Upper lobe of left lung (tissue), 4 donors: ENCODE data around the gene NXPE1.

Source experiments
- EP300 ChIP-seq, 4 donors: sonication (generic); formaldehyde crosslinking; IDR thresholded peaks; one replicate each; pipeline ENCODE4 v1.5.1; 2017; ENCODE audit warnings: antibody characterized with exemption in 4 of 4, control low read depth in 2 of 4
- POLR2A ChIP-seq, 4 donors: fragments of 450-650 bp; IDR thresholded peaks; one replicate each; pipeline ENCODE4 v1.5.1; 2016 to 2017; ENCODE audit warnings: antibody characterized with exemption in 4 of 4, mild to moderate bottlenecking in 2 of 4
- POLR2AphosphoS5 ChIP-seq, 2 donors: sonication (generic); formaldehyde crosslinking; IDR thresholded peaks; one replicate each; pipeline ENCODE4 v1.5.1; 2017; ENCODE audit warnings: antibody characterized with exemption in 2 of 2
- TF ChIP-seq, protein P1 (sequence below), 6 experiments: fragments of 450-650 bp in 4 of 6; fragments of 200-600 bp in 2 of 6; sonication (generic) in 2 of 6; IDR thresholded peaks; one replicate each; pipeline ENCODE4 v1.5.1; 2016 to 2019; ENCODE audit warnings: antibody characterized with exemption in 6 of 6

- no peak for TF ChIP-seq POLR2AphosphoS5 (IDR thresholded peaks at IDR 0.05)
- TF ChIP-seq, protein P1, sequence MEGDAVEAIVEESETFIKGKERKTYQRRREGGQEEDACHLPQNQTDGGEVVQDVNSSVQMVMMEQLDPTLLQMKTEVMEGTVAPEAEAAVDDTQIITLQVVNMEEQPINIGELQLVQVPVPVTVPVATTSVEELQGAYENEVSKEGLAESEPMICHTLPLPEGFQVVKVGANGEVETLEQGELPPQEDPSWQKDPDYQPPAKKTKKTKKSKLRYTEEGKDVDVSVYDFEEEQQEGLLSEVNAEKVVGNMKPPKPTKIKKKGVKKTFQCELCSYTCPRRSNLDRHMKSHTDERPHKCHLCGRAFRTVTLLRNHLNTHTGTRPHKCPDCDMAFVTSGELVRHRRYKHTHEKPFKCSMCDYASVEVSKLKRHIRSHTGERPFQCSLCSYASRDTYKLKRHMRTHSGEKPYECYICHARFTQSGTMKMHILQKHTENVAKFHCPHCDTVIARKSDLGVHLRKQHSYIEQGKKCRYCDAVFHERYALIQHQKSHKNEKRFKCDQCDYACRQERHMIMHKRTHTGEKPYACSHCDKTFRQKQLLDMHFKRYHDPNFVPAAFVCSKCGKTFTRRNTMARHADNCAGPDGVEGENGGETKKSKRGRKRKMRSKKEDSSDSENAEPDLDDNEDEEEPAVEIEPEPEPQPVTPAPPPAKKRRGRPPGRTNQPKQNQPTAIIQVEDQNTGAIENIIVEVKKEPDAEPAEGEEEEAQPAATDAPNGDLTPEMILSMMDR (IDR thresholded peaks at IDR 0.05), result no peak
- no peak for TF ChIP-seq EP300 (IDR thresholded peaks at IDR 0.05)
- no peak for TF ChIP-seq POLR2A (IDR thresholded peaks at IDR 0.05)
Observed at GRCh38 chr11:114482114-114482513, 77.6 kb downstream of the NXPE1 start.
